Endothelial cell of umbilical vein (primary cell): ENCODE measurements around the gene ZNF3. TPM values are rescaled to one million over a fixed set of nuclear protein-coding genes. Genes with fewer than 3 reads are reported as not detected.

ENCODE experiments used
- BruUV-seq: library from RNA; stranded (reverse); fragments of 400-500 nt; replicated peaks from 2 replicates; lab custom pipeline; 2021; lab: Mats Ljungman, UMichigan
- CTCF ChIA-PET: fragments of 300-600, 350-600 bp; sonication (Branson Sonifier 250); formaldehyde crosslinking; loops from one replicate; lab custom pipeline; 2021; ENCODE audit warnings: antibody characterized with exemption, inconsistent platforms; lab: Charles Lee
- POLR2A ChIA-PET: fragments of 300-600, 350-600 bp; sonication (Branson Sonifier 250); formaldehyde crosslinking; loops from one replicate; lab custom pipeline; 2021; ENCODE audit warnings: antibody characterized with exemption, inconsistent platforms; lab: Charles Lee
- DNase-seq: peaks from one replicate; pipeline ENCODE4 v3.0.0-alpha.2; 2011; ENCODE audit warnings: low read depth, low spot score
- FAIRE-seq: peaks from 2 replicates; lab custom pipeline; 2011; peaks lifted over from hg19 to GRCh38; lab: Jason Lieb, UNC
- H2AFZ ChIP-seq: 2 replicates; pipeline ENCODE4 v1.6.0; 2012; ENCODE audit warnings: low read depth, low read length, control low read depth, inconsistent platforms
- H3K27ac ChIP-seq: 2 replicates; pipeline ENCODE4 v1.5.1; 2011; ENCODE audit warnings: low read depth, mild to moderate bottlenecking, control low read depth, low read length, moderate library complexity; ENCODE audit not compliant: insufficient read depth
- H3K27me3 ChIP-seq, 2 experiments: 2 replicates each; pipeline versions ENCODE4 v1.6.0 to v1.6.1; 2011; ENCODE audit warnings: low read length in 2 of 2, mixed read lengths in 1 of 2; ENCODE audit not compliant: control insufficient read depth in 2 of 2, insufficient read depth in 2 of 2
- H3K36me3 ChIP-seq, 2 experiments: 2 replicates in 1 of 2; 3 replicates in 1 of 2; pipeline ENCODE4 v1.5.1; 2011; ENCODE audit warnings: low read length in 2 of 2, mild to moderate bottlenecking in 1 of 2, moderate library complexity in 1 of 2; ENCODE audit not compliant: control insufficient read depth in 2 of 2, insufficient read depth in 2 of 2; ENCODE audit errors: extremely low read depth in 1 of 2
- H3K4me1 ChIP-seq: 3 replicates; pipeline ENCODE4 v1.5.1; 2011; ENCODE audit warnings: mild to moderate bottlenecking, low read length; ENCODE audit not compliant: control insufficient read depth, insufficient read depth; ENCODE audit errors: extremely low read depth
- H3K4me2 ChIP-seq: 2 replicates; pipeline ENCODE4 v1.6.1; 2011; ENCODE audit warnings: low read length, control low read depth, mixed read lengths; ENCODE audit not compliant: insufficient read depth
- H3K4me3 ChIP-seq, 3 experiments: fragments of 200-600 bp in 1 of 3; sonication (generic), shearing (Covaris generic) in 1 of 3; replicated peaks in 1 of 3; 2 replicates each; pipeline ENCODE4 v1.5.1; 2011 to 2016; ENCODE audit warnings: control low read depth in 3 of 3, low read length in 3 of 3, mild to moderate bottlenecking in 2 of 3, inconsistent platforms in 1 of 3, low read depth in 1 of 3, moderate library complexity in 1 of 3; ENCODE audit not compliant: insufficient read depth in 1 of 3
- H3K79me2 ChIP-seq: 2 replicates; pipeline ENCODE4 v1.6.0; 2012; ENCODE audit warnings: low read length, inconsistent platforms; ENCODE audit not compliant: control insufficient read depth, insufficient read depth
- H3K9ac ChIP-seq: replicated peaks from 2 replicates; pipeline ENCODE3; 2011; ENCODE audit warnings: low read length, control low read depth; ENCODE audit not compliant: insufficient read depth; ENCODE audit errors: extremely low read depth
- H3K9me1 ChIP-seq: replicated peaks from 3 replicates; pipeline ENCODE4 v1.6.0; 2011; ENCODE audit warnings: mild to moderate bottlenecking, low read length; ENCODE audit not compliant: control insufficient read depth, insufficient read depth; ENCODE audit errors: extremely low read depth
- H3K9me3 ChIP-seq: replicated peaks from 2 replicates; pipeline ENCODE4 v1.5.1; 2012; ENCODE audit warnings: low read length, inconsistent platforms; ENCODE audit not compliant: control insufficient read depth, insufficient read depth
- H4K20me1 ChIP-seq: replicated peaks from 2 replicates; pipeline ENCODE3; 2011; ENCODE audit warnings: mild to moderate bottlenecking, low read length; ENCODE audit not compliant: control insufficient read depth, insufficient read depth; ENCODE audit errors: extremely low read depth
- EZH2 ChIP-seq: IDR thresholded peaks from 2 replicates; pipeline ENCODE4 v1.6.1; 2012; ENCODE audit warnings: borderline replicate concordance, low read depth, mild to moderate bottlenecking, moderate library complexity, low read length, inconsistent platforms; ENCODE audit not compliant: severe bottlenecking
- FOS ChIP-seq: IDR thresholded peaks from 2 replicates; pipeline ENCODE4 v1.6.1; 2011; ENCODE audit warnings: mild to moderate bottlenecking, low read length, moderate library complexity, borderline replicate concordance; ENCODE audit not compliant: insufficient read depth
- JUN ChIP-seq: IDR thresholded peaks from 2 replicates; pipeline ENCODE4 v1.6.1; 2011; ENCODE audit warnings: borderline replicate concordance, low read depth; ENCODE audit not compliant: insufficient read length, insufficient read depth
- MYC ChIP-seq: IDR thresholded peaks from one replicate; pipeline ENCODE4 v1.6.1; 2011; ENCODE audit warnings: mild to moderate bottlenecking, low read depth, low read length
- POLR2A ChIP-seq: IDR thresholded peaks from 2 replicates; pipeline ENCODE4 v1.6.1; 2012; ENCODE audit warnings: low read depth, mild to moderate bottlenecking, control low read depth, low read length
- POLR2AphosphoS5 ChIP-seq: IDR thresholded peaks from 2 replicates; pipeline ENCODE4 v1.6.1; 2012; ENCODE audit warnings: low read depth, mild to moderate bottlenecking, control low read depth, low read length, moderate library complexity; ENCODE audit not compliant: insufficient read depth
- dilution Hi-C: fragments of 300-500 bp; cut with MboI; formaldehyde crosslinking; loops from one replicate; pipeline ENCODE4 v1.15.0; 2019; ENCODE audit warnings: low sequenced_read_pairs; ENCODE audit not compliant: extremely low pct_ligation_motif_present
- intact Hi-C: fragments of 100-400 bp; cut with micrococcal nuclease; formaldehyde crosslinking; loops from one replicate; pipeline ENCODE4 v1.10.0; 2022
- polyA plus RNA-seq, 4 experiments: library from polyadenylated mRNA; depleted of rRNA in 3 of 4; stranded (reverse) in 3 of 4; unstranded in 1 of 4; fragments of >200 nt; gene quantifications; 2 replicates each; pipeline versions ENCODE4 v1.2.1 to v1.2.3, GENCODE V29; 2011 to 2012; ENCODE audit warnings: missing spikeins in 1 of 4
- total RNA-seq: library from RNA; stranded (reverse); gene quantifications from 2 replicates; pipeline ENCODE4 v1.2.3, GENCODE V29; 2021
- TF ChIP-seq, protein P1 (sequence below): IDR thresholded peaks from 2 replicates; pipeline ENCODE4 v1.6.1; 2011; ENCODE audit not compliant: insufficient read depth, insufficient read length
- TF ChIP-seq, protein P2 (sequence below), 2 donors: IDR thresholded peaks; 1 replicate in 1 of 2; 2 replicates in 1 of 2; pipeline ENCODE4 v1.5.1; 2011; ENCODE audit warnings: low read length in 2 of 2, mild to moderate bottlenecking in 2 of 2, moderate library complexity in 2 of 2, control low read depth in 1 of 2, inconsistent platforms in 1 of 2, low read depth in 1 of 2; ENCODE audit not compliant: insufficient read depth in 1 of 2; ENCODE audit errors: extremely low read depth in 1 of 2

The ZNF3 gene
- total and polyA plus RNA-seq, 2 donors (not counting 3 experiments of a cell fraction or from before 2014, with no cell fraction given) = 21.8 to 30.9 TPM

DNA sequence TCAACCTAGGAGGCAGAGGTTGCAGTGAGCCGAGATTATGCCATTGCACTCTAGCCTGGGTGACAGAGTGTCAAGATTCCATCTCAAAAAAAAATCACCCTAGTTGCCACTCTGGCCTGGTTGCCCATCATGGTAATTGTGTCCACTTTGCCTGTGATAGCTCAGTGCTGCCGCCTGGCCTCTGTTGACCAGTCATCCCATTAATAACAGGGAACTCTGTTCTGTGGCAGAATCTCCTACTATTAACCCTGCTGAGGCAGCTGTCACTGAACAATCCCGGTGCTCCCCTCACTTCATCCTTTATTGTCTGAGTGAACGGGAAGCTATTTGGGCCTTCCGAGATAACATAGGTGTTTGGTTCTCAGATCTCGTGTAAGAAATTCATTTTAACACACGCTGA is 14.6 kb downstream of the ZNF3 start:
- H3K9me1 ChIP-seq = no peaks in the 10 kb centered on the region
- FAIRE-seq (no peak), DNase-seq (no peak)
- H3K4me1 ChIP-seq = no peaks in the 10 kb centered on the region
- POLR2A ChIA-PET = no interaction called here
- CTCF ChIA-PET = no interaction called here
- no peak overlapping the region for H3K4me3 ChIP-seq
- TF ChIP-seq, protein P1, sequence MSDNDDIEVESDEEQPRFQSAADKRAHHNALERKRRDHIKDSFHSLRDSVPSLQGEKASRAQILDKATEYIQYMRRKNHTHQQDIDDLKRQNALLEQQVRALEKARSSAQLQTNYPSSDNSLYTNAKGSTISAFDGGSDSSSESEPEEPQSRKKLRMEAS = no peak
- TF ChIP-seq POLR2A (no peak), POLR2AphosphoS5 (no peak), FOS (no peak), JUN (no peak), MYC (no peak), EZH2 (no peak)
- TF ChIP-seq, protein P2, sequence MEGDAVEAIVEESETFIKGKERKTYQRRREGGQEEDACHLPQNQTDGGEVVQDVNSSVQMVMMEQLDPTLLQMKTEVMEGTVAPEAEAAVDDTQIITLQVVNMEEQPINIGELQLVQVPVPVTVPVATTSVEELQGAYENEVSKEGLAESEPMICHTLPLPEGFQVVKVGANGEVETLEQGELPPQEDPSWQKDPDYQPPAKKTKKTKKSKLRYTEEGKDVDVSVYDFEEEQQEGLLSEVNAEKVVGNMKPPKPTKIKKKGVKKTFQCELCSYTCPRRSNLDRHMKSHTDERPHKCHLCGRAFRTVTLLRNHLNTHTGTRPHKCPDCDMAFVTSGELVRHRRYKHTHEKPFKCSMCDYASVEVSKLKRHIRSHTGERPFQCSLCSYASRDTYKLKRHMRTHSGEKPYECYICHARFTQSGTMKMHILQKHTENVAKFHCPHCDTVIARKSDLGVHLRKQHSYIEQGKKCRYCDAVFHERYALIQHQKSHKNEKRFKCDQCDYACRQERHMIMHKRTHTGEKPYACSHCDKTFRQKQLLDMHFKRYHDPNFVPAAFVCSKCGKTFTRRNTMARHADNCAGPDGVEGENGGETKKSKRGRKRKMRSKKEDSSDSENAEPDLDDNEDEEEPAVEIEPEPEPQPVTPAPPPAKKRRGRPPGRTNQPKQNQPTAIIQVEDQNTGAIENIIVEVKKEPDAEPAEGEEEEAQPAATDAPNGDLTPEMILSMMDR (IDR thresholded peaks at IDR 0.05; ENCODE audit: extremely low read depth in 1 of 2, insufficient read depth in 1 of 2, low read depth in 1 of 2, low read length in 2 of 2) = no peak
- no peaks in the 10 kb centered on the region for H3K27me3 ChIP-seq
- no peak overlapping the region for H3K4me2 ChIP-seq
- no TSS peak for BruUV-seq
- no peak overlapping the region for H3K27ac ChIP-seq
- H3K36me3 ChIP-seq = peaks cover 25 to 36% of the 10 kb centered on the region in 2 experiments
- peaks cover 18% of the 10 kb centered on the region for H3K9me3 ChIP-seq
- no peak overlapping the region for H2AFZ ChIP-seq
- H4K20me1 ChIP-seq = no peaks in the 10 kb centered on the region
- no peaks in the 10 kb centered on the region for H3K79me2 ChIP-seq
- dilution Hi-C loops (no loop called here), intact Hi-C loops (no loop called here)
- H3K9ac ChIP-seq = no peak overlapping the region
